Measurements from ENCODE around the gene PTPRO. TPM values are rescaled to one million over a fixed set of nuclear protein-coding genes. Genes with fewer than 3 reads are reported as not detected.

PTPRO gene
- total RNA-seq, 2 experiments from 2014 or later, result 2.3 to 3.7 TPM

- peaks cover 2% of the 10 kb centered on the region for H3K9me3 Mint-ChIP-seq
Observed at GRCh38 chr12:15544589-15544988, 222.3 kb downstream of the PTPRO start.

GRCh38 chr12:15545334-15545733, 223.0 kb downstream of the PTPRO start:
- Mint-ChIP-seq H3K9me3 (peaks cover 4% of the 10 kb centered on the region), H3K27me3 (no peaks in the 10 kb centered on the region), H3K36me3 (peaks cover 23% of the 10 kb centered on the region), H3K4me3 (no peak overlapping the region), H3K4me1 (peaks cover 29% of the 10 kb centered on the region), H3K27ac (peak overlapping the region; percentile 68)
- POLR2A ChIA-PET, result interaction anchor here (1.3 to 2.9 kb wide), 4 partner anchors 15 to 25 kb away, joined by 4 to 25 read pairs (median 9); no protein-coding TSS in a partner anchor
- ATAC-seq (ENCODE audit: low read depth) (no peak), DNase-seq (no peak)

More at GRCh38 chr12:15544589-15544988, 222.3 kb downstream of the PTPRO start:
- no peak for ATAC-seq (ENCODE audit: low read depth)
- POLR2A ChIA-PET, result interaction anchor here (2.9 kb wide), 1 partner anchor 17 kb away, joined by 25 read pairs; no protein-coding TSS in a partner anchor
- DNase-seq, result no peak
- no peaks in the 10 kb centered on the region for H3K27me3 Mint-ChIP-seq
- H3K4me3 Mint-ChIP-seq, result no peak overlapping the region
- H3K27ac Mint-ChIP-seq, result peak overlapping the region; percentile 35
- peaks cover 18% of the 10 kb centered on the region for H3K36me3 Mint-ChIP-seq
- peaks cover 29% of the 10 kb centered on the region for H3K4me1 Mint-ChIP-seq

GRCh38 chr12:15546102-15546701, 223.9 kb downstream of the PTPRO start:
- H3K4me3 Mint-ChIP-seq, result peak overlapping the region; percentile 46
- POLR2A ChIA-PET, result interaction anchor here (0.8 to 2.9 kb wide), 8 partner anchors 11 to 775 kb away, joined by 4 to 25 read pairs (median 5); a partner anchor contains a TSS

GRCh38 chr12:15547063-15547462, 224.8 kb downstream of the PTPRO start:
- peak overlapping the region; percentile 53 for H3K4me3 Mint-ChIP-seq

More at GRCh38 chr12:15546102-15546701, 223.9 kb downstream of the PTPRO start:
- Mint-ChIP-seq H3K9me3 (peaks cover 8% of the 10 kb centered on the region), H3K36me3 (peaks cover 27% of the 10 kb centered on the region), H3K4me1 (peaks cover 29% of the 10 kb centered on the region), H3K27ac (peak overlapping the region; percentile 78), H3K27me3 (no peaks in the 10 kb centered on the region)
- DNase-seq, result no peak
- peak; percentile 87 for ATAC-seq (ENCODE audit: low read depth)

GRCh38 chr12:15547691-15548090, 225.4 kb downstream of the PTPRO start:
- DNase-seq (no peak), ATAC-seq (ENCODE audit: low read depth) (no peak)
- H3K9me3 Mint-ChIP-seq, result peaks cover 9% of the 10 kb centered on the region
- no peaks in the 10 kb centered on the region for H3K27me3 Mint-ChIP-seq
- peak overlapping the region; percentile 20 for H3K27ac Mint-ChIP-seq
- POLR2A ChIA-PET, result interaction anchor here (0.7 to 2.9 kb wide), 4 partner anchors 14 to 27 kb away, joined by 3 to 25 read pairs (median 10); no protein-coding TSS in a partner anchor
- H3K4me3 Mint-ChIP-seq, result peak overlapping the region; percentile 53
- H3K36me3 Mint-ChIP-seq, result peaks cover 31% of the 10 kb centered on the region
- peaks cover 31% of the 10 kb centered on the region for H3K4me1 Mint-ChIP-seq

More at GRCh38 chr12:15547063-15547462, 224.8 kb downstream of the PTPRO start:
- Mint-ChIP-seq H3K36me3 (peaks cover 27% of the 10 kb centered on the region), H3K27ac (peak overlapping the region; percentile 14), H3K4me1 (peaks cover 29% of the 10 kb centered on the region), H3K27me3 (no peaks in the 10 kb centered on the region), H3K9me3 (peaks cover 8% of the 10 kb centered on the region)
- POLR2A ChIA-PET, result interaction anchor here (1.3 to 2.9 kb wide), 5 partner anchors 13 to 776 kb away, joined by 5 to 25 read pairs (median 11); a partner anchor contains a TSS
- DNase-seq, result no peak
- no peak for ATAC-seq (ENCODE audit: low read depth)

- DNase-seq (no peak), ATAC-seq (ENCODE audit: low read depth) (no peak)
- Mint-ChIP-seq H3K4me1 (peaks cover 25% of the 10 kb centered on the region), H3K36me3 (peaks cover 36% of the 10 kb centered on the region), H3K27ac (no peak overlapping the region), H3K27me3 (no peaks in the 10 kb centered on the region), H3K9me3 (peaks cover 7% of the 10 kb centered on the region), H3K4me3 (no peak overlapping the region)
- POLR2A ChIA-PET, result no interaction called here
Observed at GRCh38 chr12:15550793-15551192, 228.5 kb downstream of the PTPRO start.

GRCh38 chr12:15555446-15555845, 233.1 kb downstream of the PTPRO start:
- POLR2A ChIA-PET, result no interaction called here

GRCh38 chr12:15556411-15557102, 234.2 kb downstream of the PTPRO start:
- no peaks in the 10 kb centered on the region for H3K27me3 Mint-ChIP-seq
- H3K4me1 Mint-ChIP-seq, result peaks cover 18% of the 10 kb centered on the region
- ATAC-seq (ENCODE audit: low read depth) (no peak), DNase-seq (no peak)
- no peak overlapping the region for H3K4me3 Mint-ChIP-seq
- POLR2A ChIA-PET, result interaction anchor here (1.8 kb wide), 1 partner anchor 10 kb away, joined by 4 read pairs; no protein-coding TSS in a partner anchor
- H3K27ac Mint-ChIP-seq, result no peak overlapping the region
- H3K9me3 Mint-ChIP-seq, result peaks cover 4% of the 10 kb centered on the region
- peaks cover 29% of the 10 kb centered on the region for H3K36me3 Mint-ChIP-seq

More at GRCh38 chr12:15555446-15555845, 233.1 kb downstream of the PTPRO start:
- ATAC-seq (ENCODE audit: low read depth) (no peak), DNase-seq (no peak)
- peaks cover 10% of the 10 kb centered on the region for H3K4me1 Mint-ChIP-seq
- H3K27me3 Mint-ChIP-seq, result no peaks in the 10 kb centered on the region
- no peak overlapping the region for H3K4me3 Mint-ChIP-seq
- H3K36me3 Mint-ChIP-seq, result peaks cover 32% of the 10 kb centered on the region
- H3K9me3 Mint-ChIP-seq, result peaks cover 8% of the 10 kb centered on the region
- no peak overlapping the region for H3K27ac Mint-ChIP-seq

GRCh38 chr12:15558915-15559528, 236.7 kb downstream of the PTPRO start:
- peaks cover 3% of the 10 kb centered on the region for H3K9me3 Mint-ChIP-seq
- H3K27me3 Mint-ChIP-seq, result no peaks in the 10 kb centered on the region
- POLR2A ChIA-PET, result interaction anchor here (0.9 to 2.0 kb wide), 3 partner anchors 9 to 789 kb away, joined by 3 to 5 read pairs (median 3); no protein-coding TSS in a partner anchor
- H3K4me1 Mint-ChIP-seq, result peaks cover 28% of the 10 kb centered on the region
- no peak for ATAC-seq (ENCODE audit: low read depth)
- H3K4me3 Mint-ChIP-seq, result no peak overlapping the region
- DNase-seq, result no peak
- peaks cover 14% of the 10 kb centered on the region for H3K36me3 Mint-ChIP-seq
- H3K27ac Mint-ChIP-seq, result no peak overlapping the region

- Mint-ChIP-seq H3K4me3 (peak overlapping the region; percentile 74), H3K27ac (peak overlapping the region; percentile 92), H3K27me3 (no peaks in the 10 kb centered on the region), H3K9me3 (peaks cover 3% of the 10 kb centered on the region), H3K36me3 (peaks cover 18% of the 10 kb centered on the region), H3K4me1 (peaks cover 36% of the 10 kb centered on the region)
- POLR2A ChIA-PET, result interaction anchor here (1.3 to 3.3 kb wide), 6 partner anchors 9 to 791 kb away, joined by 3 to 25 read pairs (median 16); a partner anchor contains a TSS
- ATAC-seq (ENCODE audit: low read depth) (no peak), DNase-seq (no peak)
Observed at GRCh38 chr12:15561396-15561795, 239.1 kb downstream of the PTPRO start.

GRCh38 chr12:15562263-15562662, 240.0 kb downstream of the PTPRO start:
- DNase-seq, result no peak
- POLR2A ChIA-PET, result interaction anchor here (0.9 to 3.3 kb wide), 9 partner anchors 8 to 792 kb away, joined by 3 to 25 read pairs (median 6); partner anchors contain the start of genes EPS8 and STRAP
- Mint-ChIP-seq H3K36me3 (peaks cover 22% of the 10 kb centered on the region), H3K4me1 (peaks cover 42% of the 10 kb centered on the region), H3K27ac (peak overlapping the region; percentile 92), H3K4me3 (peak overlapping the region; percentile 74), H3K27me3 (peaks cover 3% of the 10 kb centered on the region), H3K9me3 (peaks cover 5% of the 10 kb centered on the region)
- ATAC-seq (ENCODE audit: low read depth), result peak; percentile 89

GRCh38 chr12:15563663-15564062, 241.4 kb downstream of the PTPRO start:
- Mint-ChIP-seq H3K27me3 (peaks cover 4% of the 10 kb centered on the region), H3K36me3 (peaks cover 16% of the 10 kb centered on the region), H3K4me1 (peaks cover 47% of the 10 kb centered on the region), H3K27ac (peak overlapping the region; percentile 92), H3K9me3 (peaks cover 5% of the 10 kb centered on the region), H3K4me3 (peak overlapping the region; percentile 74)
- DNase-seq (no peak), ATAC-seq (ENCODE audit: low read depth) (peak; percentile 54)
- POLR2A ChIA-PET, result interaction anchor here (1.2 to 2.8 kb wide), 5 partner anchors 12 to 793 kb away, joined by 3 to 20 read pairs (median 4); a partner anchor contains a TSS

- no peak for DNase-seq
Observed at GRCh38 chr12:15574353-15574752, 252.0 kb downstream of the PTPRO start.

More at GRCh38 chr12:15574353-15574752, 252.0 kb downstream of the PTPRO start:
- Mint-ChIP-seq H3K4me3 (no peak overlapping the region), H3K9me3 (peaks cover 8% of the 10 kb centered on the region), H3K27me3 (no peaks in the 10 kb centered on the region), H3K4me1 (peaks cover 33% of the 10 kb centered on the region), H3K36me3 (peaks cover 32% of the 10 kb centered on the region), H3K27ac (no peak overlapping the region)
- POLR2A ChIA-PET, result interaction anchor here (0.9 kb wide), 1 partner anchor 800 kb away, joined by 3 read pairs; a partner anchor contains a TSS
- no peak for ATAC-seq (ENCODE audit: low read depth)
